Parathyroid adenoma (tissue), 2 donors: ENCODE measurements around the gene RASL11A.
"Not testable (repeated sequence)": the region's sequence is repeated elsewhere in the genome, so short reads cannot be mapped to it uniquely, and the experiment has no call there.

Source experiments
- H2AFZ ChIP-seq: fragments of 300-600 bp; sonication (generic); one replicate; pipeline ENCODE4 v1.7.0; 2017; ENCODE audit warnings: antibody characterized with exemption, mild to moderate bottlenecking
- H3K27ac ChIP-seq: fragments of 300-600 bp; sonication (generic); one replicate; pipeline ENCODE4 v1.7.0; 2017
- H3K27me3 ChIP-seq: fragments of 300-600 bp; sonication (generic); one replicate; pipeline ENCODE4 v1.7.0; 2017; ENCODE audit warnings: low read length; ENCODE audit not compliant: control insufficient read depth, insufficient read depth
- H3K36me3 ChIP-seq: fragments of 300-600 bp; sonication (generic); one replicate; pipeline ENCODE4 v1.7.0; 2017; ENCODE audit warnings: low read length; ENCODE audit not compliant: control insufficient read depth, insufficient read depth
- H3K4me1 ChIP-seq: fragments of 300-600 bp; sonication (generic); one replicate; pipeline ENCODE4 v1.7.0; 2017; ENCODE audit warnings: control low read depth
- H3K4me2 ChIP-seq: fragments of 300-600 bp; sonication (generic); one replicate; pipeline ENCODE4 v1.7.0; 2017; ENCODE audit warnings: low read length
- H3K4me3 ChIP-seq: fragments of 300-600 bp; sonication (generic); one replicate; pipeline ENCODE4 v1.7.0; 2017; ENCODE audit warnings: low read depth, low read length
- H3K79me2 ChIP-seq: fragments of 300-600 bp; sonication (generic); one replicate; pipeline ENCODE4 v1.7.0; 2017; ENCODE audit warnings: control low read depth
- H3K9ac ChIP-seq: fragments of 300-600 bp; sonication (generic); one replicate; pipeline ENCODE4 v1.7.0; 2017; ENCODE audit warnings: mild to moderate bottlenecking
- H3K9me3 ChIP-seq: fragments of 300-600 bp; sonication (generic); one replicate; pipeline ENCODE4 v1.7.0; 2017; ENCODE audit warnings: low read length; ENCODE audit not compliant: control insufficient read depth
- TF ChIP-seq, protein P1 (sequence below): fragments of 300-600 bp; sonication (generic); IDR thresholded peaks from one replicate; pipeline ENCODE4 v1.7.0; 2017; ENCODE audit warnings: antibody characterized with exemption, mild to moderate bottlenecking
- donor health status: primary hyperparathyroidism.

Gene RASL11A, protein sequence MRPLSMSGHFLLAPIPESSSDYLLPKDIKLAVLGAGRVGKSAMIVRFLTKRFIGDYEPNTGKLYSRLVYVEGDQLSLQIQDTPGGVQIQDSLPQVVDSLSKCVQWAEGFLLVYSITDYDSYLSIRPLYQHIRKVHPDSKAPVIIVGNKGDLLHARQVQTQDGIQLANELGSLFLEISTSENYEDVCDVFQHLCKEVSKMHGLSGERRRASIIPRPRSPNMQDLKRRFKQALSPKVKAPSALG

DNA sequence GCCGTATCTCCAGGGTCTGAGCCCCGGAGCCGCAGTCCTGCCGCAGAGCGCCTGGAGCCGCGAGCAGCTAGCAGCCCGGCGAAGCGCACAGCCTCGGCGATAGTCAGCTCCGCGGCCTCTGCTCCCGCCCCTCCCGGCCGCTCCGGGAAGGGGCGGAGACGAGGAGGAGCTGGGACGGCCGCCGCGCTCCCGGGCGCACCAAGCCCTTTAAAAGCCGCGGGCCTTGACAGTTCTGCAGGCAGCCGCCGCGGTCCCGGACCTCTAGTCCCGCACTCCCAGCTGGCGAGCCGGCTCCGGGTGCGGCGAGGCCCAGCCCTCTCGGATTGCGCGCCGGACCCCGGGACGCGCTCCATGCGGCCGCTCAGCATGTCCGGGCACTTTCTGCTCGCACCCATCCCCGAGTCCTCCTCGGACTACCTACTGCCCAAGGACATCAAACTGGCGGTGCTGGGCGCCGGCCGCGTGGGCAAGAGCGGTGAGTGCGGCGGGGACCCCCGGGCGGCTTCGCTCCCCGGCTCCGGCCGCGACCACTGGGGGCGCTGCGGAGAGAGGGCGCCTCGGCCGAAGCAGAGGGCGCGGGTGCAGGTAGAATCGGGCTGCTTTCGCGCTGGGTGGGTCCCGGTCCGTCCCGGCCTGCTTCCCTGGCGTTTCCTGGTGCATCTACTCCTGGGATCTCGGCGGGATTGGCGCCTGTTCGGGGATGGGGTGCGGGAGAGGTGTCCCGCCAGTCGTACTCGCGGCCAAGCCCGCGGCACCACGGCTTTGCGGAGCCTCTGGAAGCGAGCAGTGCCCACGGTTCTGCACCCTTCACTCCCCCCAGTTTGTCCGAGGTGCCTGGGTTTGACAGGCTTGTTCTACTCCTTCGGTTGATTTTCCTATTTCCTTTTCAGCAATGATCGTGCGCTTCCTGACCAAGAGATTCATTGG is at the start of gene RASL11A:
RASL11A (plus strand) TSS at position 237 of the 927 bp plus-strand sequence; CDS start at position 352, 115 bp downstream.
- TF ChIP-seq, protein P1, sequence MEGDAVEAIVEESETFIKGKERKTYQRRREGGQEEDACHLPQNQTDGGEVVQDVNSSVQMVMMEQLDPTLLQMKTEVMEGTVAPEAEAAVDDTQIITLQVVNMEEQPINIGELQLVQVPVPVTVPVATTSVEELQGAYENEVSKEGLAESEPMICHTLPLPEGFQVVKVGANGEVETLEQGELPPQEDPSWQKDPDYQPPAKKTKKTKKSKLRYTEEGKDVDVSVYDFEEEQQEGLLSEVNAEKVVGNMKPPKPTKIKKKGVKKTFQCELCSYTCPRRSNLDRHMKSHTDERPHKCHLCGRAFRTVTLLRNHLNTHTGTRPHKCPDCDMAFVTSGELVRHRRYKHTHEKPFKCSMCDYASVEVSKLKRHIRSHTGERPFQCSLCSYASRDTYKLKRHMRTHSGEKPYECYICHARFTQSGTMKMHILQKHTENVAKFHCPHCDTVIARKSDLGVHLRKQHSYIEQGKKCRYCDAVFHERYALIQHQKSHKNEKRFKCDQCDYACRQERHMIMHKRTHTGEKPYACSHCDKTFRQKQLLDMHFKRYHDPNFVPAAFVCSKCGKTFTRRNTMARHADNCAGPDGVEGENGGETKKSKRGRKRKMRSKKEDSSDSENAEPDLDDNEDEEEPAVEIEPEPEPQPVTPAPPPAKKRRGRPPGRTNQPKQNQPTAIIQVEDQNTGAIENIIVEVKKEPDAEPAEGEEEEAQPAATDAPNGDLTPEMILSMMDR: peak; percentile 85
- no peaks in the 10 kb centered on the region for H3K36me3 ChIP-seq
- no peaks in the 10 kb centered on the region for H3K4me1 ChIP-seq
- H3K4me3 ChIP-seq: peak within 1 kb of the TSS; percentile 78
- H2AFZ ChIP-seq: peak within 1 kb of the TSS; percentile 93
- H3K79me2 ChIP-seq: no peaks in the 10 kb centered on the region
- no peaks in the 10 kb centered on the region for H3K27me3 ChIP-seq
- H3K4me2 ChIP-seq: peak within 1 kb of the TSS; percentile 85
- no peaks in the 10 kb centered on the region for H3K9me3 ChIP-seq
- no peak within 1 kb of the TSS for H3K9ac ChIP-seq
- peak within 1 kb of the TSS; percentile 72 for H3K27ac ChIP-seq

DNA sequence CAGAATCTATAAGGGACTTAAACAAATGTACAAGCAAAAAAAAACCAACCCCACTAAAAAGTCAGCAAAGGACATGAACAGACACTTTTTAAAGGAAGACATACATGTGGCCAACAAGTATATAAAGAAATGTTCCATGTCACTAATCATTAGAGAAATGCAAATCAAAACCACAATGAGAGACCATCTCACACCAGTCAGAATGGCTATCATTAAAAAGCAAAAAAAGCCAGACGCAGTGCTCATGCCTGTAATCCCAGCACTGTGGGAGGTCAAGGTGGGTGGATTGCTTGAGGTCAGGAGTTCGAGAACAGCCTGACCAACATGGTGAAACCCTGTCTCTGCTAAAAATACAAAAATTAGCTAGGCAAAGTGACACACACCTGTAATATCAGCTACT is 48.5 kb upstream of the RASL11A start:
- H3K9me3 ChIP-seq, H3K9ac ChIP-seq, H3K36me3 ChIP-seq, H3K79me2 ChIP-seq, H3K4me2 ChIP-seq, H3K4me3 ChIP-seq, H3K27ac ChIP-seq, H3K4me1 ChIP-seq, H3K27me3 ChIP-seq, H2AFZ ChIP-seq: not testable (repeated sequence)

DNA sequence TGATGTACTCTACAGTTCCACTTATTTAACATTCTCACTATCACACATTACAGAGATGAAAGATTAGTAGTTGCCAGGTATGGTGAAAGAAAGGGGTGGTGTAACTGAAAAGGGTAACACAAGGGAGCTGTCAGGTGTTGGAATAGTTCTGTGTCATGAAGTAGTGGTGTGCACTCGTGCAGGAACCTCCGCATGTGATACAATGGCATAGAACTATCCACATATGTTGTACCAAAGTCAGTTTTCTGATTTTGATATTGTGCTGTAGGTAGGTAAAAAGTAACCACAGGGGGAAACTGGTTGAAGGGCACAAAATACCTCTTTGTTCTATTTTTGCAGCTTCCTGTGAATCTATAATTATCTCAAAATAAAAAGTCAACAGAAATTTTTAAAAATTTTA is 43.6 kb upstream of the RASL11A start:
- H3K79me2 ChIP-seq: no peaks in the 10 kb centered on the region
- H3K36me3 ChIP-seq: no peaks in the 10 kb centered on the region
- H3K4me3 ChIP-seq: no peak overlapping the region
- H3K9ac ChIP-seq: no peak overlapping the region
- TF ChIP-seq, protein P1: no peak
- no peaks in the 10 kb centered on the region for H3K4me1 ChIP-seq
- H3K4me2 ChIP-seq: no peak overlapping the region
- H2AFZ ChIP-seq: no peak overlapping the region
- no peaks in the 10 kb centered on the region for H3K9me3 ChIP-seq
- no peak overlapping the region for H3K27ac ChIP-seq
- no peaks in the 10 kb centered on the region for H3K27me3 ChIP-seq

DNA sequence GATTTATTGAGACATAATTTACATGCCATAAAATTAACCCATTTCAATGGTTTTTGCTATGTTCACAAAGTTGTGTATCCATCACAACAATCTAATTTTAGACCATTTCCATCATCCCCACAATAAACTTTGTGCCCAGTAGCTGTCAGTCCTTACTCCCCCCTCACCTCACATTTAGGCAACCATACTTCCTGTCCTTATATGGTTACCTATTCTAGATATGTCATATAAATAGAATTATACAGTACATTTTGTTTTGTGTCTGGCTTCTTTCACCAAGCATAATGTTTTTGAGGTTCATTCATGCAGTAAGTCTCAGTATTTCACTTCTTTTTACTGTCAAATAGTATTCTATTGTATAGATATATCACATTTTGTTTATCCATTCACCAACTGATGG is 42.5 kb upstream of the RASL11A start:
- no peaks in the 10 kb centered on the region for H3K9me3 ChIP-seq
- H3K4me3 ChIP-seq: no peak overlapping the region
- no peaks in the 10 kb centered on the region for H3K27me3 ChIP-seq
- H2AFZ ChIP-seq: no peak overlapping the region
- H3K27ac ChIP-seq: no peak overlapping the region
- no peaks in the 10 kb centered on the region for H3K4me1 ChIP-seq
- TF ChIP-seq, protein P1: no peak
- no peaks in the 10 kb centered on the region for H3K79me2 ChIP-seq
- H3K9ac ChIP-seq: no peak overlapping the region
- H3K36me3 ChIP-seq: no peaks in the 10 kb centered on the region
- no peak overlapping the region for H3K4me2 ChIP-seq

DNA sequence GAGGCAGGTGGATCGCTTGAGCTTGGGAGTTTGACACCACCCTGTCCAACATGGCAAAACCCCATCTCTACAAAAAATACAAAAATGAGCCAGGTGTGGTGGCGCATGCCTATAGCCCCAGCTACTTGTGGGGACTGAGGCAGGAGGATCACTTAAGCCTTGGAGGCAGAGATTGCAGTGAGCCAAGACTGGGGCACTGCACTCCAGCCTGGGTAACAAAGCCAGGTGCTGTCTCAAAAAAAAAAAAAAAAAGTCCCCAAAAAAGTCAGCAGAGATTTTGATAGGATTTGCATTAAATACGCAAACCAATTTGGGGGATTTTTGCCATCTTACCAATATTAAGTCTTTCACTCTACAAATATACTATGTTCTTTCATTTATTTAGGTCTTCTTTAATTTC is 41.0 kb upstream of the RASL11A start:
- Histone ChIP-seq H2AFZ (no peak overlapping the region), H3K4me3 (no peak overlapping the region), H3K27me3 (no peaks in the 10 kb centered on the region), H3K4me1 (no peaks in the 10 kb centered on the region), H3K4me2 (no peak overlapping the region), H3K9ac (no peak overlapping the region), H3K27ac (no peak overlapping the region), H3K79me2 (no peaks in the 10 kb centered on the region), H3K36me3 (no peaks in the 10 kb centered on the region), H3K9me3 (no peaks in the 10 kb centered on the region)
- TF ChIP-seq, protein P1: no peak
